A549 (cell line): Measurements from ENCODE around the gene KRT77. TPM values are rescaled to one million over a fixed set of nuclear protein-coding genes. Genes with fewer than 3 reads are reported as not detected.
A peak's percentile ranks its signal among the peaks of the same experiment; 100 is the strongest.

ENCODE experiments used
- ATAC-seq, 2 experiments: fragments of 200-7000 bp in 1 of 2; fragments of >200 bp in 1 of 2; cut with Nextera tagmentation in 1 of 2; cut with Tn5 transposase in 1 of 2; 3 replicates each; pipeline versions ENCODE4 v1.8.0 to v1.9.1; 2018 to 2020; ENCODE audit warnings: mild to moderate bottlenecking in 1 of 2, moderate library complexity in 1 of 2
- CTCF ChIA-PET: fragments of 300-600 bp; sonication (Branson Sonifier 250); formaldehyde crosslinking; extraction: SDS; loops from one replicate; lab custom pipeline; 2021; ENCODE audit warnings: antibody characterized with exemption, inconsistent platforms; lab: Yijun Ruan, JAX
- POLR2A ChIA-PET: fragments of 350-600 bp; formaldehyde crosslinking; extraction: SDS; loops from one replicate; lab custom pipeline; 2021; ENCODE audit warnings: antibody characterized with exemption, inconsistent platforms; lab: Yijun Ruan, JAX
- DNase-seq, 2 experiments: peaks; one replicate each; pipeline versions ENCODE4 v3.0.0 to v3.0.0-alpha.2; 2011 to 2016; ENCODE audit warnings: low read depth in 1 of 2, low spot score in 1 of 2
- FAIRE-seq: peaks from 2 replicates; lab custom pipeline; 2011; peaks lifted over from hg19 to GRCh38; lab: Jason Lieb, UNC
- H3K27ac ChIP-seq, 2 experiments: fragments of >200 bp; sonication (Bioruptor Twin); formaldehyde crosslinking; 3 replicates each; pipeline ENCODE4 v1.5.1; 2016 to 2017
- H3K4me1 ChIP-seq: fragments of >200 bp; sonication (Bioruptor Twin); formaldehyde crosslinking; 3 replicates; pipeline ENCODE4 v1.6.1; 2016
- H3K4me2 ChIP-seq: fragments of >200 bp; sonication (Bioruptor Twin); formaldehyde crosslinking; 3 replicates; pipeline ENCODE4 v1.6.1; 2016
- H3K4me3 ChIP-seq: fragments of >200 bp; sonication (Bioruptor Twin); formaldehyde crosslinking; 3 replicates; pipeline ENCODE4 v1.5.1; 2016
- H3K9me3 ChIP-seq: fragments of >200 bp; sonication (Bioruptor Twin); formaldehyde crosslinking; 3 replicates; pipeline ENCODE4 v1.6.1; 2016
- BHLHE40 ChIP-seq: IDR thresholded peaks from 2 replicates; pipeline ENCODE4 v1.6.1; 2012; ENCODE audit warnings: low read depth, low read length, inconsistent platforms
- CBX2 ChIP-seq: fragments of 200-600 bp; sonication (generic); IDR thresholded peaks from 2 replicates; pipeline ENCODE4 v1.6.1; 2016; ENCODE audit warnings: low read depth, mild to moderate bottlenecking, borderline replicate concordance
- CHD4 ChIP-seq: fragments of 200-600 bp; sonication (generic); IDR thresholded peaks from 2 replicates; pipeline ENCODE4 v1.6.1; 2016; ENCODE audit warnings: antibody characterized with exemption, mild to moderate bottlenecking, borderline replicate concordance
- EHF ChIP-seq: fragments of 250-450 bp; sonication (Bioruptor Pico); IDR thresholded peaks from 2 replicates; pipeline ENCODE4 v1.5.0; 2020; ENCODE audit warnings: mild to moderate bottlenecking
- EHMT2 ChIP-seq: fragments of 200-600 bp; sonication (generic); IDR thresholded peaks from 2 replicates; pipeline ENCODE4 v1.6.1; 2016; ENCODE audit warnings: antibody characterized with exemption, low read depth, mild to moderate bottlenecking, moderate library complexity
- EP300 ChIP-seq, 2 experiments: fragments of >200 bp; sonication (Bioruptor Twin); formaldehyde crosslinking; IDR thresholded peaks; 2 replicates in 1 of 2; 3 replicates in 1 of 2; pipeline ENCODE4 v1.6.1; 2016 to 2017
- ESRRA ChIP-seq: fragments of 150-350 bp; IDR thresholded peaks from 2 replicates; pipeline ENCODE4 v1.6.1; 2014; ENCODE audit warnings: mild to moderate bottlenecking, low read length, borderline replicate concordance
- FOSL2 ChIP-seq, 2 experiments: fragments of 450-650 bp in 1 of 2; fragments of >200 bp in 1 of 2; sonication (Bioruptor Twin) in 1 of 2; formaldehyde crosslinking; IDR thresholded peaks; 2 replicates each; pipeline versions ENCODE4 v1.5.0 to v1.6.1; 2016 to 2020; ENCODE audit warnings: mild to moderate bottlenecking in 1 of 2, moderate library complexity in 1 of 2
- FOXS1 ChIP-seq: fragments of 250-450 bp; sonication (Bioruptor Pico); IDR thresholded peaks from 2 replicates; pipeline ENCODE4 v1.5.0; 2020; ENCODE audit warnings: mild to moderate bottlenecking, moderate library complexity
- HOXA7 ChIP-seq: fragments of 250-450 bp; sonication (Bioruptor Pico); IDR thresholded peaks from 2 replicates; pipeline ENCODE4 v1.5.0; 2020; ENCODE audit warnings: mild to moderate bottlenecking, moderate library complexity
- HOXB13 ChIP-seq: fragments of 250-450 bp; sonication (Bioruptor Pico); IDR thresholded peaks from 2 replicates; pipeline ENCODE4 v1.5.0; 2020; ENCODE audit warnings: low read depth, mild to moderate bottlenecking, moderate library complexity
- KDM1A ChIP-seq: fragments of 200-600 bp; sonication (generic); IDR thresholded peaks from 2 replicates; pipeline ENCODE4 v1.6.1; 2016; ENCODE audit warnings: low read depth, mild to moderate bottlenecking
- KDM5A ChIP-seq: fragments of 200-600 bp; sonication (generic); IDR thresholded peaks from 2 replicates; pipeline ENCODE4 v1.6.1; 2016; ENCODE audit warnings: antibody characterized with exemption, mild to moderate bottlenecking
- MAFK ChIP-seq: fragments of 450-650 bp; IDR thresholded peaks from 2 replicates; pipeline ENCODE4 v1.6.1; 2014; ENCODE audit not compliant: partially characterized antibody
- NPAS2 ChIP-seq: fragments of 250-450 bp; sonication (Bioruptor Pico); IDR thresholded peaks from 2 replicates; pipeline ENCODE4 v1.8.0; 2022; ENCODE audit warnings: mild to moderate bottlenecking, moderate library complexity, borderline replicate concordance
- RARB ChIP-seq: fragments of 250-450 bp; sonication (Bioruptor Pico); IDR thresholded peaks from 2 replicates; pipeline ENCODE4 v1.8.0; 2021; ENCODE audit warnings: mild to moderate bottlenecking, moderate library complexity
- REST ChIP-seq: fragments of 200-600 bp; sonication (generic); IDR thresholded peaks from 2 replicates; pipeline ENCODE4 v1.6.1; 2016; ENCODE audit warnings: antibody characterized with exemption, mild to moderate bottlenecking, moderate library complexity
- SMC3 ChIP-seq: fragments of >200 bp; sonication (Bioruptor Twin); formaldehyde crosslinking; IDR thresholded peaks from 3 replicates; pipeline ENCODE4 v1.6.1; 2018; ENCODE audit warnings: inconsistent platforms
- SREBF2 ChIP-seq: fragments of 450-650 bp; IDR thresholded peaks from 2 replicates; pipeline ENCODE4 v1.6.1; 2014; ENCODE audit warnings: mild to moderate bottlenecking, moderate library complexity
- TFCP2L1 ChIP-seq: fragments of 250-450 bp; sonication (Bioruptor Pico); IDR thresholded peaks from 2 replicates; pipeline ENCODE4 v1.5.0; 2021; ENCODE audit warnings: mild to moderate bottlenecking
- ZC3H11A ChIP-seq: fragments of 450-650 bp; IDR thresholded peaks from 2 replicates; pipeline ENCODE4 v1.6.1; 2014; ENCODE audit warnings: antibody characterized with exemption, mild to moderate bottlenecking
- ZNF302 ChIP-seq: fragments of 250-450 bp; sonication (Bioruptor Pico); IDR thresholded peaks from 2 replicates; pipeline ENCODE4 v1.9.0; 2021; ENCODE audit warnings: inconsistent platforms, mild to moderate bottlenecking, moderate library complexity
- WGBS: methylation state at CpG from one replicate; pipeline ENCODE4 v1.1.6; 2017; ENCODE audit errors: missing lambda C conversion rate; 5-methylcytosine and 5-hydroxymethylcytosine counted together
- polyA plus RNA-seq, 4 experiments: library from polyadenylated mRNA; depleted of rRNA in 3 of 4; stranded (reverse); fragments of >200 nt; fragmentation: RNase III in 1 of 4; extraction: RNeasy Plus Mini Kit Qiagen cat#74134 plus additional on column Dnase treatment in 1 of 4; gene quantifications; 2 replicates in 3 of 4; 3 replicates in 1 of 4; pipeline ENCODE4 v1.2.3, GENCODE V29; 2011 to 2017
- TF ChIP-seq, protein P1 (sequence below): fragments of 150-350 bp; IDR thresholded peaks from 2 replicates; pipeline ENCODE4 v1.6.1; 2014; ENCODE audit warnings: low read depth, mild to moderate bottlenecking, low read length
- TF ChIP-seq, protein P2 (sequence below): IDR thresholded peaks from 2 replicates; pipeline ENCODE4 v1.6.1; 2012

KRT77 gene
- polyA plus RNA-seq, 2 of the 4 experiments (the other 2 are of a cell fraction), result 0.03 TPM; not detected in 1

DNA sequence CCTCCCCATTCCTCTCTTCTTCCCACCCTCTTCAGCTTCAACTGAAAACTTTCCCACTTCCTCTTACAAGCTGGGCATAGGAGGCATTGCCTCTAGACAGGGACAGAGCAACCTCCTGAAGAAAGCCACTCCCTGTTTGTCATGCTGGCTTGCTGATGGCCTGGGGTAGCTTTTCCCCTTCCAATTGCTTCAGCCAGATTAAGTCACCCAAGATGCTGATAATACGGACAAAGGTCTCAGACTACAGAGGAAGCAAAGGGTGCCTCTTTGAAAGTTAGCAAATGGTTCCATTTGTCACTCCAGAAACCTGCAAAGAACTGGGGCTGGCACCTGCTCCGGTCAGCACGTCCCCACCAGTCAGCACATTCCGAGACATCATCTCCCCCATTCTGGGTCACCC is 57.3 kb downstream of the KRT77 start:
- no peak for TF ChIP-seq BHLHE40
- no peak for TF ChIP-seq HOXB13 (CRISPR knock-in tag)
- TF ChIP-seq ZC3H11A, result no peak
- TF ChIP-seq, protein P1, sequence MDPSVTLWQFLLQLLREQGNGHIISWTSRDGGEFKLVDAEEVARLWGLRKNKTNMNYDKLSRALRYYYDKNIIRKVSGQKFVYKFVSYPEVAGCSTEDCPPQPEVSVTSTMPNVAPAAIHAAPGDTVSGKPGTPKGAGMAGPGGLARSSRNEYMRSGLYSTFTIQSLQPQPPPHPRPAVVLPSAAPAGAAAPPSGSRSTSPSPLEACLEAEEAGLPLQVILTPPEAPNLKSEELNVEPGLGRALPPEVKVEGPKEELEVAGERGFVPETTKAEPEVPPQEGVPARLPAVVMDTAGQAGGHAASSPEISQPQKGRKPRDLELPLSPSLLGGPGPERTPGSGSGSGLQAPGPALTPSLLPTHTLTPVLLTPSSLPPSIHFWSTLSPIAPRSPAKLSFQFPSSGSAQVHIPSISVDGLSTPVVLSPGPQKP, result no peak
- Histone ChIP-seq H3K4me2 (no peak overlapping the region), H3K4me1 (no peaks in the 10 kb centered on the region), H3K27ac (no peak overlapping the region), H3K9me3 (no peaks in the 10 kb centered on the region), H3K4me3 (no peak overlapping the region)
- ATAC-seq (no peak), DNase-seq (no peak), FAIRE-seq (no peak)
- CTCF ChIA-PET, result interaction anchor here (0.9 kb wide), 1 partner anchor 11 kb away, joined by 3 read pairs; no protein-coding TSS in a partner anchor
- POLR2A ChIA-PET, result no interaction called here
- WGBS, result 72% methylated on average over 4 of the region's 4 CpGs

- H3K4me2 ChIP-seq, result no peak overlapping the region
- no peak for FAIRE-seq
- TF ChIP-seq, protein P1, result no peak
- TF ChIP-seq RARB (CRISPR knock-in tag) (no peak), FOXS1 (CRISPR knock-in tag) (no peak), MAFK (no peak), TFCP2L1 (CRISPR knock-in tag) (no peak)
- TF ChIP-seq, all 56 proteins: peak for 0
- CTCF ChIA-PET, result interaction anchor here (0.9 kb wide), 1 partner anchor 12 kb away, joined by 3 read pairs; no protein-coding TSS in a partner anchor
- 60% methylated on average over 7 of the region's 7 CpGs for WGBS
- no peak for DNase-seq
- Histone ChIP-seq H3K4me1 (no peaks in the 10 kb centered on the region), H3K4me3 (no peak overlapping the region), H3K27ac (no peak overlapping the region), H3K9me3 (no peaks in the 10 kb centered on the region)
- POLR2A ChIA-PET, result no interaction called here
- ATAC-seq, result peak in 1 of 2 experiments; percentile 29; a peak in 2 of 6 replicates
These were observed 58.1 kb downstream of the KRT77 start for GRCh38 chr12:52645120-52645761.

DNA sequence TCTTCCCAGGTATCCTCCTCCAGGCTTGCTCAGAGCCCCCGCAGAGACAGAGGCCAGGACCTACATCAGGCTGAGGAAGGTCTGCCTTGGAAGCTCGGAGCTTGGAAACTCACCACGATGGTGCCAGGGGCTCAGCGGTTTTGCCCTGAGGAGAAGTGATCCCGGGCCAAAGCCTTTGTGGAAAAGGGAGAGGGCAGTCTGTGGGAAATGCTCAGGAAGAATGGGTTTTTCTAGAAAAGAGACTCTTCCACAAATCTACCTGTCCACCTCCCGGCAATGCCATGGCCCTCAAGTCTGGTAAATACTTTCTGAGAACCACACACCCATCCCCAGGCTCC is 59.3 kb downstream of the KRT77 start:
- H3K4me3 ChIP-seq, result no peak overlapping the region
- CTCF ChIA-PET, result interaction anchor here (0.6 kb wide), 1 partner anchor 36 kb away, joined by 3 read pairs; no protein-coding TSS in a partner anchor
- H3K4me2 ChIP-seq, result no peak overlapping the region
- POLR2A ChIA-PET, result no interaction called here
- no peak for DNase-seq
- ATAC-seq, result no peak
- TF ChIP-seq, protein P2, sequence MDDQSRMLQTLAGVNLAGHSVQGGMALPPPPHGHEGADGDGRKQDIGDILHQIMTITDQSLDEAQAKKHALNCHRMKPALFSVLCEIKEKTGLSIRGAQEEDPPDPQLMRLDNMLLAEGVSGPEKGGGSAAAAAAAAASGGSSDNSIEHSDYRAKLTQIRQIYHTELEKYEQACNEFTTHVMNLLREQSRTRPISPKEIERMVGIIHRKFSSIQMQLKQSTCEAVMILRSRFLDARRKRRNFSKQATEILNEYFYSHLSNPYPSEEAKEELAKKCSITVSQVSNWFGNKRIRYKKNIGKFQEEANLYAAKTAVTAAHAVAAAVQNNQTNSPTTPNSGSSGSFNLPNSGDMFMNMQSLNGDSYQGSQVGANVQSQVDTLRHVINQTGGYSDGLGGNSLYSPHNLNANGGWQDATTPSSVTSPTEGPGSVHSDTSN, result no peak
- TF ChIP-seq ESRRA (no peak), HOXA7 (no peak), SMC3 (no peak), EHF (CRISPR knock-in tag) (no peak), KDM5A (no peak), SREBF2 (no peak), KDM1A (no peak), EHMT2 (no peak), ZNF302 (no peak), FOSL2 (IDR thresholded peaks at IDR 0.05) (no peak), FOSL2 (CRISPR knock-in tag; IDR thresholded peaks at IDR 0.05) (no peak), REST (no peak), CHD4 (no peak), EP300 (IDR thresholded peaks at IDR 0.05) (no peak), FOXS1 (CRISPR knock-in tag) (no peak), CBX2 (no peak), ZC3H11A (no peak), RARB (CRISPR knock-in tag) (no peak), NPAS2 (CRISPR knock-in tag) (no peak)
- 50% methylated on average over 6 of the region's 6 CpGs for WGBS
- no peak overlapping the region for H3K27ac ChIP-seq
- H3K4me1 ChIP-seq, result no peaks in the 10 kb centered on the region
- H3K9me3 ChIP-seq, result no peaks in the 10 kb centered on the region
- no peak for FAIRE-seq
